IPS-18a (cell line): ENCODE measurements around the gene IFITM10.
"Not testable (repeated sequence)": the region's sequence is repeated elsewhere in the genome, so short reads cannot be mapped to it uniquely, and the experiment has no call there.

ENCODE experiments used
- H3K27ac ChIP-seq: one replicate; pipeline ENCODE4 v1.5.1; 2013; ENCODE audit warnings: low read length
- H3K27me3 ChIP-seq: one replicate; pipeline ENCODE4 v1.6.1; 2013; ENCODE audit warnings: mild to moderate bottlenecking, low read length; ENCODE audit not compliant: control insufficient read depth, insufficient read depth
- H3K36me3 ChIP-seq: one replicate; pipeline ENCODE4 v1.6.1; 2013; ENCODE audit warnings: low read depth, low read length; ENCODE audit not compliant: control insufficient read depth
- H3K4me1 ChIP-seq: one replicate; pipeline ENCODE4 v1.6.1; 2013; ENCODE audit warnings: low read depth, low read length; ENCODE audit not compliant: control insufficient read depth
- H3K4me3 ChIP-seq: one replicate; pipeline ENCODE4 v1.5.1; 2013; ENCODE audit warnings: low read length
- H3K9ac ChIP-seq: one replicate; pipeline ENCODE4 v1.6.1; 2013; ENCODE audit warnings: mild to moderate bottlenecking, low read length, moderate library complexity
- H3K9me3 ChIP-seq: one replicate; pipeline ENCODE4 v1.6.1; 2013; ENCODE audit warnings: low read depth, low read length; ENCODE audit not compliant: control insufficient read depth

IFITM10 gene

GRCh38 chr11:1683904-1684572 is 66.4 kb downstream of the IFITM10 start:
- H3K4me3 ChIP-seq, H3K36me3 ChIP-seq, H3K4me1 ChIP-seq, H3K9me3 ChIP-seq, H3K27me3 ChIP-seq, H3K9ac ChIP-seq, H3K27ac ChIP-seq: not testable (repeated sequence)

GRCh38 chr11:1683216-1683615 is 67.2 kb downstream of the IFITM10 start:
- H3K9ac ChIP-seq, H3K36me3 ChIP-seq, H3K4me1 ChIP-seq, H3K4me3 ChIP-seq, H3K27ac ChIP-seq, H3K9me3 ChIP-seq, H3K27me3 ChIP-seq: not testable (repeated sequence)
